ENCODE data around the gene BLCAP.
"Not testable (repeated sequence)": the region's sequence is repeated elsewhere in the genome, so short reads cannot be mapped to it uniquely, and the experiment has no call there.

DNA sequence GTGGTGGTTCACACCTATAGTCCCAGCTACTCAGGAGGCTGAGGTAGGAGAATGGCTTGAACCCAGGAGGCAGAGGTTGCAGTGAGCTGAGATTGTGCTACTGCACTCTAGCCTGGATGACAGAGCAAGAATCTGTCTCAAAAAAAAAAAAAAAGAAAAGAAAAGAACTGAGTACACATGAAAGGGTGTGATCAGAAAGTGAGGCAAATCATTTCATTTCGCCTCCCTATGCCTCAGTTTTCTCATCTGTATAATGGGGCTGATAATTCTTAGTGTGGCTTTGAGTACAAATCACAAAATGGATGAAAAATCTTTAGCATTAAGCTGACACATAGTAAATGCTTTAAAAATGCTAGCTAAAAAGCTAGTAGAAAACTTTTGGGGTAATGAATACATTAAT lies 13.2 kb upstream of the BLCAP start:
- TF ChIP-seq, protein P1, sequence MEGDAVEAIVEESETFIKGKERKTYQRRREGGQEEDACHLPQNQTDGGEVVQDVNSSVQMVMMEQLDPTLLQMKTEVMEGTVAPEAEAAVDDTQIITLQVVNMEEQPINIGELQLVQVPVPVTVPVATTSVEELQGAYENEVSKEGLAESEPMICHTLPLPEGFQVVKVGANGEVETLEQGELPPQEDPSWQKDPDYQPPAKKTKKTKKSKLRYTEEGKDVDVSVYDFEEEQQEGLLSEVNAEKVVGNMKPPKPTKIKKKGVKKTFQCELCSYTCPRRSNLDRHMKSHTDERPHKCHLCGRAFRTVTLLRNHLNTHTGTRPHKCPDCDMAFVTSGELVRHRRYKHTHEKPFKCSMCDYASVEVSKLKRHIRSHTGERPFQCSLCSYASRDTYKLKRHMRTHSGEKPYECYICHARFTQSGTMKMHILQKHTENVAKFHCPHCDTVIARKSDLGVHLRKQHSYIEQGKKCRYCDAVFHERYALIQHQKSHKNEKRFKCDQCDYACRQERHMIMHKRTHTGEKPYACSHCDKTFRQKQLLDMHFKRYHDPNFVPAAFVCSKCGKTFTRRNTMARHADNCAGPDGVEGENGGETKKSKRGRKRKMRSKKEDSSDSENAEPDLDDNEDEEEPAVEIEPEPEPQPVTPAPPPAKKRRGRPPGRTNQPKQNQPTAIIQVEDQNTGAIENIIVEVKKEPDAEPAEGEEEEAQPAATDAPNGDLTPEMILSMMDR (IDR thresholded peaks at IDR 0.05; ENCODE audit: extremely low read depth in 1 of 2, insufficient read depth in 1 of 2, low read depth in 1 of 2, low read length in 2 of 2), result not testable (repeated sequence)
- not testable (repeated sequence) for TF ChIP-seq POLR2A (IDR thresholded peaks at IDR 0.05; ENCODE audit: low read depth, low read length); POLR2AphosphoS5 (IDR thresholded peaks at IDR 0.05; ENCODE audit: insufficient read depth, low read depth, low read length)
